ENCODE results near the gene PIN4.
"Not testable (repeated sequence)": the region's sequence is repeated elsewhere in the genome, so short reads cannot be mapped to it uniquely, and the experiment has no call there.

Gene PIN4
- 2.7 to 15.2 reads per million in 2 donors for total RNA-seq

- peak; percentile 67 for DNase-seq
These were observed at the start of gene PIN4 for GRCh38 chrX:72181178-72182125. Gene PIN4 (plus strand): TSS chrX:72181757. CDS start chrX:72181786, 29 bp downstream.

- DNase-seq: no peak
These were observed 49.1 kb upstream of the PIN4 start for GRCh38 chrX:72132456-72132855.

GRCh38 chrX:72133851-72134546, 47.6 kb upstream of the PIN4 start:
- DNase-seq: no peak

GRCh38 chrX:72137846-72138495, 43.6 kb upstream of the PIN4 start:
- no peak for DNase-seq

- DNase-seq: no peak
These were observed 42.0 kb upstream of the PIN4 start for GRCh38 chrX:72139538-72139937.

- DNase-seq: no peak
These were observed 40.1 kb upstream of the PIN4 start for GRCh38 chrX:72141372-72142004.

- DNase-seq: no peak
These were observed 39.3 kb upstream of the PIN4 start for GRCh38 chrX:72142094-72142793.

GRCh38 chrX:72142794-72143608, 38.6 kb upstream of the PIN4 start:
- no peak for DNase-seq

- DNase-seq: no peak
These were observed 38.0 kb upstream of the PIN4 start for GRCh38 chrX:72143609-72143907.

GRCh38 chrX:72145181-72145580, 36.4 kb upstream of the PIN4 start:
- DNase-seq: no peak

- no peak for DNase-seq
These were observed 35.0 kb upstream of the PIN4 start for GRCh38 chrX:72146527-72146926.

GRCh38 chrX:72158773-72159172, 22.8 kb upstream of the PIN4 start:
- DNase-seq: no peak

GRCh38 chrX:72159769-72160168, 21.8 kb upstream of the PIN4 start:
- DNase-seq: no peak

- no peak for DNase-seq
These were observed 16.0 kb upstream of the PIN4 start for GRCh38 chrX:72165551-72165950.

- peak; percentile 1 for DNase-seq
These were observed 12.4 kb upstream of the PIN4 start for GRCh38 chrX:72169008-72169728.

GRCh38 chrX:72176289-72176688, 5.3 kb upstream of the PIN4 start:
- not testable (repeated sequence) for DNase-seq

GRCh38 chrX:72176981-72177380, 4.6 kb upstream of the PIN4 start:
- no peak for DNase-seq

- DNase-seq: no peak
These were observed 1.0 kb upstream of the PIN4 start for GRCh38 chrX:72180539-72180938.

GRCh38 chrX:72182924-72183323, 1.4 kb downstream of the PIN4 start:
- DNase-seq: no peak

- no peak for DNase-seq
These were observed 20.4 kb downstream of the PIN4 start for GRCh38 chrX:72201836-72202536.

Data from T-helper 9 cell (primary cell).